Smooth muscle cell (in vitro differentiated cells): ENCODE measurements around the gene OR7G3. TPM values are rescaled to one million over a fixed set of nuclear protein-coding genes. Genes with fewer than 3 reads are reported as not detected.

Source experiments
- DNase-seq: peaks from one replicate; lab custom pipeline; 2025; ENCODE audit not compliant: unreplicated experiment; lab: John Stamatoyannopoulos, UW
- H2AFZ ChIP-seq: fragments of 200-600 bp; sonication (generic); 2 replicates; pipeline ENCODE4 v1.6.0; 2016; ENCODE audit warnings: antibody characterized with exemption, low read depth, mild to moderate bottlenecking
- H3F3A ChIP-seq: fragments of 200-600 bp; sonication (generic); 2 replicates; pipeline ENCODE4 v1.6.0; 2017; ENCODE audit warnings: antibody characterized with exemption, low read depth
- H3K27ac ChIP-seq: fragments of 200-600 bp; sonication (generic); 2 replicates; pipeline ENCODE4 v1.5.1; 2016; ENCODE audit warnings: low read depth, mild to moderate bottlenecking
- H3K27me3 ChIP-seq: fragments of 200-600 bp; sonication (generic); 2 replicates; pipeline ENCODE4 v1.6.1; 2016; ENCODE audit warnings: low read depth, mild to moderate bottlenecking
- H3K36me3 ChIP-seq: fragments of 200-600 bp; sonication (generic); 2 replicates; pipeline ENCODE4 v1.5.1; 2016; ENCODE audit warnings: low read depth
- H3K4me1 ChIP-seq: fragments of 200-600 bp; sonication (generic); 2 replicates; pipeline ENCODE4 v1.5.1; 2016; ENCODE audit warnings: low read depth
- H3K4me2 ChIP-seq: fragments of 200-600 bp; sonication (generic); 2 replicates; pipeline ENCODE4 v1.6.0; 2016; ENCODE audit warnings: mild to moderate bottlenecking
- H3K4me3 ChIP-seq: fragments of 200-600 bp; sonication (generic); 2 replicates; pipeline ENCODE4 v1.5.1; 2016; ENCODE audit warnings: mild to moderate bottlenecking
- H3K79me2 ChIP-seq: fragments of 200-600 bp; sonication (generic); 2 replicates; pipeline ENCODE4 v1.6.0; 2016; ENCODE audit warnings: low read depth, mild to moderate bottlenecking
- H3K9ac ChIP-seq: fragments of 200-600 bp; sonication (generic); 2 replicates; pipeline ENCODE4 v1.6.0; 2016; ENCODE audit warnings: low read depth
- H3K9me3 ChIP-seq: fragments of 200-600 bp; sonication (generic); replicated peaks from 2 replicates; pipeline ENCODE4 v1.5.1; 2016; ENCODE audit warnings: low read depth
- H4K20me1 ChIP-seq: fragments of 200-600 bp; sonication (generic); 2 replicates; pipeline ENCODE4 v1.6.0; 2016; ENCODE audit warnings: low read depth
- WGBS: methylation state at CpG from one replicate; pipeline ENCODE4 v1.1.7; 2016; ENCODE audit warnings: low lambda C conversion rate; 5-methylcytosine and 5-hydroxymethylcytosine counted together
- polyA plus RNA-seq: library from polyadenylated mRNA; unstranded; fragments of >200 nt; fragmentation: Nextera tagmentation; extraction: Ambion mirVana; gene quantifications from 2 replicates; pipeline ENCODE4 v1.2.1, GENCODE V29; 2016
- total RNA-seq: library from RNA; depleted of rRNA; stranded (reverse); fragments of >200 nt; gene quantifications from 2 replicates; pipeline ENCODE4 v1.2.3, GENCODE V29; 2014
- TF ChIP-seq, protein P1 (sequence below): fragments of 200-600 bp; sonication (generic); IDR thresholded peaks from 2 replicates; pipeline ENCODE4 v1.5.1; 2017; ENCODE audit warnings: borderline replicate concordance, mild to moderate bottlenecking, antibody characterized with exemption; ENCODE audit not compliant: insufficient read depth, poor library complexity, severe bottlenecking

Gene OR7G3
- total and polyA plus RNA-seq, 2 experiments from 2014 or later: not detected

DNA sequence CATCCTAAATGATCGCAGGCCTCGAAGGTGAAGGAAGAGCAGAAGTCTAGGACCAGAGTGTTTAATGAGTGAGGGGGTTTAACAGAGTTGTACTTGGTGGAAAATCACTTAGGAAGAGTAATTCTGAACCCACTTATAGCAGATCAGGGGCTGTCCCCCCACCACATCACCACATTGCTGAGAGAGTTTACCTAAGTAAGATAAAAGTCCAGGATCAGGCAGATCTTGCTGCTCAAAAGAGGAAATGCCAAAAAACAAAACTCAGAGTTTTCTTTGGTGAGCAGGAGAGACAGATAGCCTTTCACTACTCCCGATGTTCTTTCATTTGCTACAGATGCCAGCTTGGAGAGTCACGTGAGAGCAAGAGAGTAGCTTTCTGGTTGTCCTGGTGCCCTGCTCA is 28.8 kb upstream of the OR7G3 start:
- TF ChIP-seq, protein P1, sequence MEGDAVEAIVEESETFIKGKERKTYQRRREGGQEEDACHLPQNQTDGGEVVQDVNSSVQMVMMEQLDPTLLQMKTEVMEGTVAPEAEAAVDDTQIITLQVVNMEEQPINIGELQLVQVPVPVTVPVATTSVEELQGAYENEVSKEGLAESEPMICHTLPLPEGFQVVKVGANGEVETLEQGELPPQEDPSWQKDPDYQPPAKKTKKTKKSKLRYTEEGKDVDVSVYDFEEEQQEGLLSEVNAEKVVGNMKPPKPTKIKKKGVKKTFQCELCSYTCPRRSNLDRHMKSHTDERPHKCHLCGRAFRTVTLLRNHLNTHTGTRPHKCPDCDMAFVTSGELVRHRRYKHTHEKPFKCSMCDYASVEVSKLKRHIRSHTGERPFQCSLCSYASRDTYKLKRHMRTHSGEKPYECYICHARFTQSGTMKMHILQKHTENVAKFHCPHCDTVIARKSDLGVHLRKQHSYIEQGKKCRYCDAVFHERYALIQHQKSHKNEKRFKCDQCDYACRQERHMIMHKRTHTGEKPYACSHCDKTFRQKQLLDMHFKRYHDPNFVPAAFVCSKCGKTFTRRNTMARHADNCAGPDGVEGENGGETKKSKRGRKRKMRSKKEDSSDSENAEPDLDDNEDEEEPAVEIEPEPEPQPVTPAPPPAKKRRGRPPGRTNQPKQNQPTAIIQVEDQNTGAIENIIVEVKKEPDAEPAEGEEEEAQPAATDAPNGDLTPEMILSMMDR: no peak
- Histone ChIP-seq H3K27me3 (no peaks in the 10 kb centered on the region), H3K9ac (no peak overlapping the region), H3K36me3 (peaks cover 27% of the 10 kb centered on the region), H3K4me3 (no peak overlapping the region), H3K9me3 (peaks cover 19% of the 10 kb centered on the region), H3K4me1 (no peaks in the 10 kb centered on the region), H3F3A (no peaks in the 10 kb centered on the region), H3K27ac (no peak overlapping the region), H3K4me2 (no peak overlapping the region), H4K20me1 (peaks cover 40% of the 10 kb centered on the region), H2AFZ (no peak overlapping the region), H3K79me2 (peaks cover 56% of the 10 kb centered on the region)
- WGBS: 95% methylated on average over 4 of the region's 4 CpGs
- DNase-seq: no peak

DNA sequence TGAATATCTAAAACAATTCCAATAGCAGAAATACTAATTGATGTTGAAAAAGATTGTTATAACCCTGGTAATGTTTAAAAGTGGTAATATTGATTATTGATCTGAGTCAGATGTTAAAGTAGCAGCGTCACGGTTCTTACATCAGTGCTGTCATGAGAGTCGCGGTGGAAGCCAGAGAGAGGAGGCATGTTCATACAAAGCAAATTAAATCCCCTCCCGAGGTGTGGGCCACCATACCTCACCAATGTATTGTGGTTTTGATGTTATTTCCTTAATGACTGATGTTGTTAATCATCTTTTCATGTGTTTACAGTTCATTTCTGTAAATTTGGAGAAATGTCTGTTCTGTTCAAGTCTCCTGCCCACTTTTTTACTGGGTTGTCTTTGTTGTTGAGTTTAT is 24.6 kb upstream of the OR7G3 start:
- Histone ChIP-seq H3K27ac (no peak overlapping the region), H3K4me3 (no peak overlapping the region), H3K4me2 (no peak overlapping the region), H3K79me2 (peaks cover 99% of the 10 kb centered on the region), H3K36me3 (peaks cover 8% of the 10 kb centered on the region), H3K4me1 (no peaks in the 10 kb centered on the region), H4K20me1 (peaks cover 38% of the 10 kb centered on the region), H3K9ac (no peak overlapping the region), H3K27me3 (no peaks in the 10 kb centered on the region), H3K9me3 (peaks cover 5% of the 10 kb centered on the region), H3F3A (no peaks in the 10 kb centered on the region), H2AFZ (no peak overlapping the region)
- DNase-seq: no peak
- WGBS: 98% methylated on average over 5 of the region's 5 CpGs
- TF ChIP-seq, protein P1: no peak

DNA sequence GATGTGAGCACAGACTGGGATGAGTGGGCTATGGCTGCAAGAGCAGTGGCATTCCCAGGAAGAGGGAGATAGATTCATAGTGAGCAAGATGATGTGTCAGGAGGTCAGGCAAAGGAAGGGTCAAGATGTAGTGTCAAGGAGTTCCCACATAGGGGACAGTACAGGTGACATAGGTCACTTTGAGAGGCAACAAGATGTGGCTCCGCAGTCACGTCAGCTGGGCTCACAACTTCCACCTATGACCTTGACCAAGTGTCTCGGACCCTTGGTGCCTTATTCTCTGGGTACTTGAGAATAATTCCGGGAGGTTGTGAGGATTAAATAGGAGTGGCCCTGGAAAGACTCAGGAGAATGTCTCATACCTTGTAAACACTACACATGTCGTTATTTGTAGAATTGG is 23.9 kb upstream of the OR7G3 start:
- no peak overlapping the region for H3K27ac ChIP-seq
- peaks cover 8% of the 10 kb centered on the region for H3K36me3 ChIP-seq
- H3K79me2 ChIP-seq: peaks cover 100% of the 10 kb centered on the region
- 93% methylated on average over 5 of the region's 5 CpGs for WGBS
- TF ChIP-seq, protein P1: no peak
- no peaks in the 10 kb centered on the region for H3K27me3 ChIP-seq
- no peak overlapping the region for H3K9ac ChIP-seq
- H3K4me3 ChIP-seq: no peak overlapping the region
- no peaks in the 10 kb centered on the region for H3F3A ChIP-seq
- no peak for DNase-seq
- peaks cover 6% of the 10 kb centered on the region for H3K9me3 ChIP-seq
- no peaks in the 10 kb centered on the region for H3K4me1 ChIP-seq
- no peak overlapping the region for H3K4me2 ChIP-seq
- H4K20me1 ChIP-seq: peaks cover 31% of the 10 kb centered on the region
- no peak overlapping the region for H2AFZ ChIP-seq

DNA sequence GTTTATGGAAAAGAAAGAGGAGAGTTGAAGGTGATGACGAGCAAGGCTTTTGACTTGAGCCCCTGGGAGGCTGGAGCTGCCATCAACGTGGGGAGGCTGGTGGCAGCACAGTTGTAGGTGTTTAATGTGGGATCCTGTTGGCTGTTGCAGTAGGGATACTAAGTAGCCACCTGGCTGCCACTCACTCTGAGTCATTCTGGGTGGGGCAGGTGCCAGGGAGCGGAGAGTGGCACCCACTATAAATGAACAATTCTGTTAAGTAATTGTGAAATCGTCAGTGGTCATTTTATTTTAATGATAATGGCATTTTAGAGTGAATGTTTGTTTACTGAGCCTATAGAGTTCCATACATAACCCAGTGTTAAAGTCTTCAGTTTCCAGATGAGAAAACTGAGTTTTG is 23.2 kb upstream of the OR7G3 start:
- H3F3A ChIP-seq: no peaks in the 10 kb centered on the region
- no peak overlapping the region for H3K27ac ChIP-seq
- peaks cover 12% of the 10 kb centered on the region for H3K9me3 ChIP-seq
- H3K79me2 ChIP-seq: peaks cover 100% of the 10 kb centered on the region
- H3K36me3 ChIP-seq: peaks cover 8% of the 10 kb centered on the region
- DNase-seq: no peak
- WGBS: 96% methylated on average over 4 of the region's 4 CpGs
- H2AFZ ChIP-seq: no peak overlapping the region
- TF ChIP-seq, protein P1: no peak
- H3K4me2 ChIP-seq: no peak overlapping the region
- no peak overlapping the region for H3K9ac ChIP-seq
- no peaks in the 10 kb centered on the region for H3K27me3 ChIP-seq
- H3K4me1 ChIP-seq: no peaks in the 10 kb centered on the region
- H3K4me3 ChIP-seq: no peak overlapping the region
- H4K20me1 ChIP-seq: peaks cover 24% of the 10 kb centered on the region
